H1 (cell line): ENCODE data around the gene TFDP3. TPM values are rescaled to one million over a fixed set of nuclear protein-coding genes. Genes with fewer than 3 reads are reported as not detected.

ENCODE experiments used
- CTCF ChIA-PET: fragments of 300-600 bp; sonication (Branson Sonifier 250); formaldehyde crosslinking; loops from one replicate; lab custom pipeline; 2021; ENCODE audit not compliant: partially characterized antibody; lab: Charles Lee
- POLR2A ChIA-PET: fragments of 300-600 bp; sonication (Branson Sonifier 250); formaldehyde crosslinking; loops from one replicate; lab custom pipeline; 2021; ENCODE audit warnings: inconsistent platforms; ENCODE audit not compliant: partially characterized antibody; lab: Charles Lee
- DNase-seq, 2 experiments: peaks; one replicate each; pipeline versions ENCODE4 v3.0.0 to v3.0.0-alpha.2; 2010 to 2022; ENCODE audit warnings: low spot score in 2 of 2, low read depth in 1 of 2, mixed read lengths in 1 of 2
- FAIRE-seq: peaks from 2 replicates; lab custom pipeline; 2011; peaks lifted over from hg19 to GRCh38; lab: Jason Lieb, UNC
- H2AFZ ChIP-seq: 2 replicates; pipeline ENCODE4 v1.8.1; 2012; ENCODE audit warnings: low read length, inconsistent platforms
- H2AK5ac ChIP-seq: 2 replicates; pipeline ENCODE4 v1.6.1; 2013; ENCODE audit warnings: low read depth, low read length
- H2BK120ac ChIP-seq: replicated peaks from 2 replicates; pipeline ENCODE3; 2013; ENCODE audit warnings: low read depth, low read length, inconsistent platforms
- H2BK12ac ChIP-seq: 2 replicates; pipeline ENCODE4 v1.6.1; 2013; ENCODE audit warnings: low read depth, low read length
- H2BK15ac ChIP-seq: 2 replicates; pipeline ENCODE4 v1.6.1; 2013; ENCODE audit warnings: low read length
- H2BK20ac ChIP-seq: 2 replicates; pipeline ENCODE4 v1.6.1; 2013; ENCODE audit warnings: low read length
- H2BK5ac ChIP-seq: 2 replicates; pipeline ENCODE4 v1.6.1; 2013; ENCODE audit warnings: low read depth, low read length
- H3K14ac ChIP-seq: 2 replicates; pipeline ENCODE4 v1.6.1; 2013; ENCODE audit warnings: inconsistent platforms; ENCODE audit not compliant: insufficient read length
- H3K18ac ChIP-seq: 2 replicates; pipeline ENCODE4 v1.6.1; 2013; ENCODE audit warnings: low read length; ENCODE audit errors: extremely low read depth
- H3K23ac ChIP-seq: 2 replicates; pipeline ENCODE4 v1.6.1; 2013; ENCODE audit warnings: inconsistent platforms; ENCODE audit not compliant: insufficient read length
- H3K23me2 ChIP-seq: 2 replicates; pipeline ENCODE4 v1.6.1; 2013; ENCODE audit warnings: low read depth, low read length
- H3K27ac ChIP-seq: 2 replicates; pipeline ENCODE4 v1.6.1; 2011; ENCODE audit warnings: low read depth, low read length, inconsistent platforms
- H3K27me3 ChIP-seq, 4 experiments: replicated peaks in 1 of 4; 1 replicate in 1 of 4; 2 replicates in 3 of 4; pipeline versions ENCODE4 v1.6.1 to v1.8.1; 2011 to 2013; ENCODE audit warnings: low read length in 3 of 4, mild to moderate bottlenecking in 3 of 4, inconsistent platforms in 2 of 4, mixed read lengths in 2 of 4, moderate library complexity in 1 of 4; ENCODE audit not compliant: control insufficient read depth in 3 of 4, insufficient read depth in 3 of 4; ENCODE audit errors: extremely low read depth in 1 of 4
- H3K36me3 ChIP-seq, 4 experiments: 2 replicates each; pipeline versions ENCODE4 v1.6.1 to v1.8.1; 2011 to 2013; ENCODE audit warnings: mild to moderate bottlenecking in 4 of 4, low read length in 3 of 4, moderate library complexity in 2 of 4, control low read depth in 1 of 4, inconsistent platforms in 1 of 4; ENCODE audit not compliant: insufficient read depth in 4 of 4, control insufficient read depth in 2 of 4
- H3K4ac ChIP-seq: replicated peaks from 2 replicates; pipeline ENCODE3; 2013; ENCODE audit warnings: low read length, low read depth, mixed read lengths, inconsistent platforms; ENCODE audit not compliant: insufficient read length
- H3K4me1 ChIP-seq, 4 experiments: replicated peaks in 1 of 4; 1 replicate in 1 of 4; 2 replicates in 3 of 4; pipeline versions ENCODE4 v1.6.1 to v1.8.1; 2011 to 2013; ENCODE audit warnings: low read length in 3 of 4, inconsistent platforms in 2 of 4, mixed read lengths in 1 of 4; ENCODE audit not compliant: insufficient read depth in 4 of 4, control insufficient read depth in 3 of 4
- H3K4me2 ChIP-seq, 2 experiments: 2 replicates each; pipeline versions ENCODE4 v1.6.1 to v1.8.1; 2011 to 2013; ENCODE audit warnings: low read depth in 2 of 2, low read length in 2 of 2, control low read depth in 1 of 2, inconsistent platforms in 1 of 2, mild to moderate bottlenecking in 1 of 2; ENCODE audit not compliant: insufficient read depth in 1 of 2
- H3K4me3 ChIP-seq, 4 experiments: fragments of 200-600, 300-600 bp in 1 of 4; sonication (generic), shearing (Covaris generic), sonication (Bioruptor Twin) in 1 of 4; 2 replicates each; pipeline versions ENCODE4 v1.5.1 to v1.8.1; 2011 to 2016; ENCODE audit warnings: low read length in 4 of 4, low read depth in 3 of 4, control low read depth in 2 of 4, inconsistent platforms in 2 of 4, mild to moderate bottlenecking in 2 of 4, mixed read lengths in 1 of 4, moderate library complexity in 1 of 4; ENCODE audit not compliant: insufficient read depth in 2 of 4; ENCODE audit errors: extremely low read depth in 1 of 4
- H3K56ac ChIP-seq: replicated peaks from 2 replicates; pipeline ENCODE3; 2013; ENCODE audit warnings: low read depth, mild to moderate bottlenecking, mixed read lengths, low read length, inconsistent platforms; ENCODE audit not compliant: insufficient read length
- H3K79me1 ChIP-seq: 2 replicates; pipeline ENCODE4 v1.6.1; 2013; ENCODE audit warnings: low read depth, low read length, control low read depth
- H3K79me2 ChIP-seq, 2 experiments: 2 replicates each; pipeline versions ENCODE4 v1.6.1 to v1.8.1; 2012 to 2013; ENCODE audit warnings: low read length in 2 of 2, mild to moderate bottlenecking in 2 of 2, inconsistent platforms in 1 of 2; ENCODE audit not compliant: insufficient read depth in 2 of 2, control insufficient read depth in 1 of 2
- H3K9ac ChIP-seq, 4 experiments: replicated peaks in 1 of 4; 1 replicate in 1 of 4; 2 replicates in 3 of 4; pipeline versions ENCODE4 v1.6.1 to v1.8.1; 2011 to 2013; ENCODE audit warnings: low read depth in 3 of 4, low read length in 3 of 4, control low read depth in 2 of 4, mild to moderate bottlenecking in 2 of 4, moderate library complexity in 2 of 4, inconsistent platforms in 1 of 4; ENCODE audit errors: extremely low read depth in 1 of 4
- H3K9me3 ChIP-seq, 2 experiments: 2 replicates each; pipeline versions ENCODE4 v1.6.1 to v1.8.1; 2012 to 2013; ENCODE audit warnings: mild to moderate bottlenecking in 2 of 2, moderate library complexity in 2 of 2, control low read depth in 1 of 2, inconsistent platforms in 1 of 2, low read depth in 1 of 2, low read length in 1 of 2, mixed read lengths in 1 of 2; ENCODE audit not compliant: insufficient read depth in 2 of 2
- H4K20me1 ChIP-seq, 2 experiments: replicated peaks in 1 of 2; 2 replicates each; pipeline versions ENCODE3 to v1.8.1; 2011 to 2013; ENCODE audit warnings: inconsistent platforms in 2 of 2, low read length in 2 of 2, mild to moderate bottlenecking in 1 of 2; ENCODE audit not compliant: insufficient read depth in 2 of 2, control insufficient read depth in 1 of 2
- H4K5ac ChIP-seq: 2 replicates; pipeline ENCODE4 v1.6.1; 2013; ENCODE audit warnings: low read length, low read depth, mixed read lengths, inconsistent platforms; ENCODE audit not compliant: insufficient read length
- H4K8ac ChIP-seq: 2 replicates; pipeline ENCODE4 v1.8.0; 2013; ENCODE audit warnings: mild to moderate bottlenecking, moderate library complexity, low read length, inconsistent platforms; ENCODE audit not compliant: insufficient read depth; ENCODE audit errors: extremely low read depth
- H4K91ac ChIP-seq: replicated peaks from 2 replicates; pipeline ENCODE3; 2013; ENCODE audit warnings: low read length, mixed read lengths, inconsistent platforms; ENCODE audit not compliant: insufficient read length
- CHD1 ChIP-seq: IDR thresholded peaks from 2 replicates; pipeline ENCODE4 v1.6.1; 2012; ENCODE audit warnings: low read depth, low read length, improper control_type of control experiment
- HDAC2 ChIP-seq, 2 experiments: fragments of 300-600 bp in 1 of 2; sonication (generic) in 1 of 2; IDR thresholded peaks; 2 replicates each; pipeline ENCODE4 v1.6.1; 2011 to 2012; ENCODE audit warnings: low read depth in 2 of 2, low read length in 2 of 2, mild to moderate bottlenecking in 2 of 2, moderate library complexity in 2 of 2, borderline replicate concordance in 1 of 2, inconsistent platforms in 1 of 2
- JUND ChIP-seq: IDR thresholded peaks from 2 replicates; pipeline ENCODE4 v1.6.1; 2011; ENCODE audit warnings: mild to moderate bottlenecking, improper control_type of control experiment, low read length
- POU5F1 ChIP-seq: IDR thresholded peaks from 2 replicates; pipeline ENCODE4 v1.6.1; 2011; ENCODE audit warnings: low read depth, mild to moderate bottlenecking, low read length, moderate library complexity
- RNF2 ChIP-seq: fragments of 200-900, 300-1000 bp; sonication (generic); IDR thresholded peaks from 2 replicates; pipeline ENCODE4 v1.7.1; 2016; ENCODE audit warnings: borderline replicate concordance, low read depth, mild to moderate bottlenecking, antibody characterized with exemption, low read length; ENCODE audit not compliant: poor library complexity, severe bottlenecking; ENCODE audit errors: missing control alignments
- SAP30 ChIP-seq: fragments of 300-600 bp; sonication (generic); IDR thresholded peaks from 2 replicates; pipeline ENCODE4 v1.7.1; 2012; ENCODE audit warnings: low read length, moderate library complexity, mild to moderate bottlenecking, inconsistent platforms; ENCODE audit not compliant: insufficient read depth, insufficient replicate concordance
- SIN3A ChIP-seq, 2 experiments: IDR thresholded peaks in 1 of 2; conservative IDR thresholded peaks in 1 of 2; 2 replicates each; pipeline ENCODE4 v1.6.1; 2011 to 2012; ENCODE audit warnings: low read length in 2 of 2, improper control_type of control experiment in 1 of 2, low read depth in 1 of 2, mild to moderate bottlenecking in 1 of 2
- TAF1 ChIP-seq: IDR thresholded peaks from 2 replicates; pipeline ENCODE4 v1.6.1; 2011; ENCODE audit warnings: mild to moderate bottlenecking, low read depth, low read length
- WGBS, 2 experiments: shearing (Covaris generic) in 1 of 2; methylation state at CpG; one replicate each; pipeline versions ENCODE4 v1.1.6 to v1.1.7; 2013 to 2015; ENCODE audit warnings: low lambda C conversion rate in 2 of 2, mixed read lengths in 2 of 2, inconsistent platforms in 1 of 2, low coverage in 1 of 2, missing lambda C conversion rate in 1 of 2; ENCODE audit not compliant: insufficient replicate concordance in 2 of 2, insufficient coverage in 1 of 2, insufficient read length in 1 of 2; ENCODE audit errors: extremely low coverage in 1 of 2, missing lambda C conversion rate in 1 of 2; 5-methylcytosine and 5-hydroxymethylcytosine counted together
- polyA plus RNA-seq, 7 experiments: library from polyadenylated mRNA; depleted of rRNA in 3 of 7; stranded (reverse) in 5 of 7; unstranded in 2 of 7; fragments of >200 nt in 5 of 7; fragments of 200-250 nt in 2 of 7; gene quantifications; 1 replicate in 5 of 7; 2 replicates in 1 of 7; 4 replicates in 1 of 7; pipeline versions ENCODE4 v1.2.1 to v1.2.3, GENCODE V29; 2011 to 2013; ENCODE audit warnings: missing spikeins in 2 of 7, mixed read lengths in 2 of 7
- total RNA-seq: library from RNA; stranded (reverse); fragmentation: NEBNext Ultra II Directional; extraction: Animal tissue kit (Norgen Biotek cat#: 25700); gene quantifications from 2 replicates; pipeline ENCODE4 v1.2.1, GENCODE V29; 2021

Gene TFDP3
- total and polyA plus RNA-seq, 2 of the 8 experiments (the other 6 are each of a cell fraction or from before 2014, with no cell fraction given): not detected

DNA sequence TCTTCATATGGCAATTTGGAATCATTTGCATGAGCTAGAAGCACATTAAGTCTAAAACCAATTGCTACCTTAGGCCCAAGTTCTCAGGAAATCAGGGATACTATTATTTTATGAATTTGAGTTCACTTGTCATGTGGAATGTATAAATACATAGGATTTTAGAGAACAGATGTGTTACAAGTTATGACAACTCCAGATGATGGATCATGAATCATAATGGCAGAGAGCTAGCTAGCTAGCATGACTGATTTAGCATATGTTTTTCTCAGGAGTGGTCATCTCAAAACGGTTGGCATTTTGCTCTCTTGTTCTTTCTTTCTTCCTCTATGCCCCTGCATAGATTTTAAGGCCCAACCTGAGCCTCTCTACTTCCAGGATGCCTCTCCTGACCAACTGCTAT, 14.2 kb upstream of the TFDP3 start:
- FAIRE-seq: no peak
- 83% methylated on average over 1 of the region's 1 CpG; no CpG with 5 or more reads in 1 of the 2 experiments for WGBS, 2 experiments
- POLR2A ChIA-PET: no interaction called here

More for the DNA sequence above, 14.2 kb upstream of the TFDP3 start:
- H3K4me2 ChIP-seq: no peak overlapping the region
- no peaks in the 10 kb centered on the region for H3K79me2 ChIP-seq
- H2BK20ac ChIP-seq: no peak overlapping the region
- no peaks in the 10 kb centered on the region for H3K9me3 ChIP-seq
- H3K27ac ChIP-seq: no peak overlapping the region
- H4K8ac ChIP-seq: no peak overlapping the region
- no peaks in the 10 kb centered on the region for H3K79me1 ChIP-seq
- no peak for DNase-seq
- H3K9ac ChIP-seq: no peak overlapping the region
- H3K18ac ChIP-seq: no peak overlapping the region
- TF ChIP-seq CHD1 (no peak), POU5F1 (no peak), HDAC2 (IDR thresholded peaks at IDR 0.05; ENCODE audit: borderline replicate concordance in 1 of 2, low read depth in 2 of 2, low read length in 2 of 2) (no peak), RNF2 (no peak), SIN3A (conservative IDR thresholded peaks at IDR 0.05 in 1 of 2, IDR thresholded peaks at IDR 0.05 in 1 of 2; ENCODE audit: low read depth in 1 of 2, low read length in 2 of 2) (no peak), JUND (no peak), SAP30 (no peak), TAF1 (no peak)
- no peak overlapping the region for H3K23ac ChIP-seq
- no peaks in the 10 kb centered on the region for H3K36me3 ChIP-seq
- H2BK5ac ChIP-seq: no peak overlapping the region
- no peak overlapping the region for H3K56ac ChIP-seq
- H3K4me3 ChIP-seq: no peak overlapping the region
- no peaks in the 10 kb centered on the region for H3K23me2 ChIP-seq
- CTCF ChIA-PET: no interaction called here
- H3K27me3 ChIP-seq: peaks cover 0 to 6% (median 4%) of the 10 kb centered on the region in 4 experiments; a peak in 4 of 7 replicates
- no peak overlapping the region for H2BK12ac ChIP-seq
- H4K20me1 ChIP-seq: no peaks in the 10 kb centered on the region
- no peak overlapping the region for H2BK15ac ChIP-seq
- H3K14ac ChIP-seq: no peak overlapping the region
- no peaks in the 10 kb centered on the region for H3K4me1 ChIP-seq
- no peak overlapping the region for H3K4ac ChIP-seq
- no peak overlapping the region for H2BK120ac ChIP-seq
- no peak overlapping the region for H4K91ac ChIP-seq
- no peak overlapping the region for H2AFZ ChIP-seq
- H2AK5ac ChIP-seq: no peak overlapping the region
- no peak overlapping the region for H4K5ac ChIP-seq
